ENCODE measurements around the gene OR52K2. TPM values are rescaled to one million over a fixed set of nuclear protein-coding genes. Genes with fewer than 3 reads are reported as not detected.
"Not testable (repeated sequence)": the region's sequence is repeated elsewhere in the genome, so short reads cannot be mapped to it uniquely, and the experiment has no call there.

Gene OR52K2
- total RNA-seq, 1 donor from 2014 or later, result not detected

DNA sequence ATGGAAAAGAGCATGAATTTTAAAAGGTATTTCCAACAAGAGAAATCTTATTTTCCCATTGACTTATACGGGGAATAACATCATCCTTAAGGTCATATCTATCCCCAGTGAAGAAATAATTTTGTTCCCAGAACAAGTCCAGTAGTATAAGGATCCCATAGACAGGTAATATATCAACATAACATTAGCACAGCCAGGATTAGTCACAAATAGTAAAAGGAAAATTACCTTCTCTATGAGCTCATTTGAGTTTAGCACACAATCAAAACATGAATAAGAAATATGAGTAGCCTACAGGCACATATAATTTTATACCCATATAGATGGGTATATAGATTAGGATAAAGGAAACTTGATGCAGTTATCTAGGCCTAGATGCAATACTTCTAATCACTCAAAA, 30.5 kb downstream of the OR52K2 start:
- DNase-seq (ENCODE audit: low spot score) (no peak), ATAC-seq (no peak)

DNA sequence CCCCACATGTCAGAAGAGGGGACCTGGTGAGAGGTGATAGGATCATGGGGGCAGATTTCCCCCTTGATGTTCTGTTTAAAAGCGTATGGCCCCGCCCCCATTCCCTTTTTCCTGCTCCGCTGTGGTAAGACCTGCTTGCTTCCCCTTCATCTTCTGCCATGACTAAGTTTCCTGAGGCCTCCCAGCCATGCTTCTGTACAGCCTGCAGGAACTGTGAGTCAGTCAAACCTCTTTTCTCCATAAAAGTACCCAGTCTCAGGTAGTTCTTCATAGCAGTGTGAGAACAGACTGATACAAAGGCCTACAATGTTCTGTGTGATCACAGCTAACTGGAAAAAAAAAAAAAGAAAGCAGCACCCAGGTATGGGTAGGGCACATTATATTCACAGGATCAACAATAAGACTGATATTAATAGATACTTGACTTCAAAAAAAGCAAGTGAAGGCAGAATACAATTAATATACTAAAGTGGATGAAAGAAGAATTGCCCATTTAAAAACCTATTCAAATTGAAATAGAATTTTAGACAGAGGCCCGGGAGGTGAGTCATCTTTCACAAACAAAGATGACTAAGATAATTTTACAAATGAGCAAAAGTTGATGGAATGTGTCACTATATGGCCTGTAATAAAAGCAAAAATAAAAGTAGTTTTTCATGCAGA, 31.6 kb downstream of the OR52K2 start:
- ATAC-seq, result no peak
- no peak for DNase-seq (ENCODE audit: low spot score)

DNA sequence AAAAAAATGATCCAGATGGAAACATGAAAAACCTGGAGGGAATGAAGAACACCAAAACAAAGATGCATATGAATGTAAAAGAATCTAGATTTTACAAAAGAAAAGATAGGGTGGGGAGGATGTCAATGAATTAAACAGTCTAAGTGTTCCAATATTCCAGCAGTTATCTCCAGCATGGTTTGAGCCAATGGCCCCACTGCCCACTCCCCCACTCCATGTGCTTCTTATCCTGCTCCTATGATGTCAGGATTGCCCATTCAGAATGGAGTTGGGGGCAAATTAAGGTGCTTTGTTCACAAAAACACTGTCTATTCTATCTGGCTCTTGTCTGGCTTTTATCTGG, 32.1 kb downstream of the OR52K2 start:
- DNase-seq (ENCODE audit: low spot score) (no peak), ATAC-seq (no peak)

DNA sequence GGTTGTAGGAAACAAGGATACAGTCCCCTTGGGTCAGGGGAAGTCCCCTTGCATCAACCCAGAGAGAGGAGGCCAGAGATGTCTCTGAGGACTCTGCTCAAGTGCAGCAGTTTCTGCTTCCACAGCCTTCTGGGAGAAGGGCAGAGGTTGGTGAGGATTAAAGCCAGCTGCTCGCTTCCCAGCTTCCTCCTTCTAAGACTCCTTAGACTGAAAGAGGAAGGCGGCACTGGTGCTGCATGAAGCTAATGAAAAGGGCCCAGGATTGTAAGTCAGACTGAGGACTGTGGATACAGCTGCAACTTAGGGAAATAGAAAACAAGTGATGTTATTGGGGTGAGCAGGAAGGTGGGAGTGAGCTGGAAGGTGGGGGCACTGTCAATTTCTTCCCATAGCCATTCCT, 33.4 kb downstream of the OR52K2 start, which contains the start of gene OR52K1:
OR52K1 (plus strand) TSS at position 202 of the 400 bp plus-strand sequence. CDS start 6,255 bp downstream, outside the sequence.
- DNase-seq (ENCODE audit: low spot score), result no peak
- ATAC-seq, result peak; percentile 26

DNA sequence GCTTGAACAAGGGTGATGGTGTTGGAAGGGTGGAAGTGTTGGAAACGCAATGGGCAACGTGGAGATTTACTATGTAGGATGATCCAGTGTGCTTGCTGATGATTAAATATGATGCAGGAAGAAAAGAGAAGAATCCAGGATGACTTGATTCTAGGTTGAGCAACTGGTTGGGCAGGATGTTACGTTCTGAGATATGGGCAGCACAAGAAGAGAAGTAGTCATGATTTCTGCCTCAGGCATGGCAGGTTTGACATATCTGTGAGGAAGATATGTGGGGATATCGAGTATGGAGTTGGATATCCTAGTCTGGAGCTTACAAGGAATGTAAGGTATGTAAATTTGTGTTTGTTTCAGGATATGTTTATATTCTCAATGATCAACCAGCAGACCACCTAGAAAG, 35.2 kb downstream of the OR52K2 start:
- ATAC-seq (no peak), DNase-seq (ENCODE audit: low spot score) (no peak)

DNA sequence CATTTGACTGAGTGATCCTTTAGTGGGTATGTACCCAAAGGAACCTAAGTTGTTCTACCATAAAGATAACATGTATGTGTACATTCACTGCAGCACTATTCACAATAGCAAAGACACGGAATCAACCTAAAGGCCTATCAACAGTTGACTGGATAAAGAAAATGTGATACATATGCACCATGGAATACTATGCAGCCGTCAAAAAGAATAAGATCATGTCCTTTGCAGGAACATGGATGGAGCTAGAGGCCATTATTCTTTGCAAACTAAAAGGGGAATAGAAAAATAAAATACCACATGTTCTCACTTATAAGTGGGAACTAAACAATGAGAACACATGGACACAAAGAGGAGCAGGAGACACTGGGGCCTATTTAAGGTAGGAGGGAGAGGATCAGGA, 42.3 kb downstream of the OR52K2 start:
- DNase-seq (ENCODE audit: low spot score); ATAC-seq: not testable (repeated sequence)

DNA sequence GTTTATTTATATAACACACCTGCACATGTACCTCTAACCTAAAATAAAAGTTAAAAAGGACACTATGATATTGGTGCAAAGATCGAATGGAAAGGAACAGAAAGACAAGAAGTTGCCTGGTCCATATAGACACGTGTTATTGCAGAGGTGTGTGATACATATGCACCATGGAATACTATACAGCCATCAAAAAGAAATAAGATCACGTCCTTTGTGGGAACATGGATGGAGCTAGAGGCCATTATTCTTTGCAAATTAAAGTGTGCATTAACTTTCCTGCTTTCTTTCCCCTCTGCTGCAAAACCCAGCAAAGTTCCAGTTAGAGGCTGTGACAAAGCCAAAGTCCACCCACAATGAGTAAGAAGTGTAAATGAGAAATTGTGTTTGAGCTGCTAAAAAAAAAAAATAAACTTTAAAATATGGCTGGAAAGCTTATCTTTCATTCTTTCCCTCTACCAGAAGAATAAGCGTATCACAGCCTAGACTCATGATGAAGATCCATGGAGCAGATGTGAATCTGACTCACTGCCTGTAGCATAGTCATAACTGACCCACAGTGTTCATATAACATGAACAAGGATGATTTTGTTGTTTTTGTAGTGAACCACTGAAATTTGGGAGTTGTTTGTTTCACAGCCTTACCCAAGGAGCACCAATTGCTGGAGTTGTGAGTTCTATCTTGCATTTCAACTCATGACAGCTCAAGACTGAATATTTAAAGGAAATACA, 42.9 kb downstream of the OR52K2 start:
- DNase-seq (ENCODE audit: low spot score), result no peak
- no peak for ATAC-seq

DNA sequence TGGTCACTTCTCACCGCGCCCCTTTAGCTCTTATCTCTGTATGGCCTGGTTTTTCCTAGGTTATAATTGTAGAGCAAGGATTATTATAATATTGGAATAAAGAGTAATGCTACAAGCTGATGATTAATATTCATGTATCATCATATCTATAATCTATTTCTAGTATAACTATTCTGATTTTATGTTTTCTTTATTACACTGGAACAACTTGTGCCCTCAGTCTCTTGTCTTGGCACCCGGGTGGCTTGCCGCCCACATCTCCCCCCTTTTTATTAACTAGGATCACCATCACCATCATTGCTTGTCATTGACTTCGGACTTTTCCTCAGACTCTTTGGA, 44.4 kb downstream of the OR52K2 start:
- no peak for DNase-seq (ENCODE audit: low spot score)
- no peak for ATAC-seq

DNA sequence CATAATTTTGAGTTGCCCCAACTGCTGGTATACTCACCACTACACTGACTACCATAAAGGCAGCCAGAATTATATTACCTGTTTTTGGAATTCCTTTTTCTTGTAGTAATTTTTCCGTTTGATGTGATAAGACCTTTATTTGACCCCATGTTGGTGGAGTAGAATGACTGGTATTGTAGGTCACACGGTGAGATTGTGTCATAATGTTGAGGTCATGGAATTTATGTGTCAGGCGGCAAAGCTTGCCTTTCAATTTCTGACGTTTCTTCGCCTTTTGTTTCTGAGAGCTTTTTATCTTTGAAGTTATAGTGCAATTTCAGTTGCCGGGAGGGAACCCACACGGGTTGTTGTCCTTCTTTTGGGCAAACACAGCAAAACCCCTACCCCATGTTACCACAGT, 46.4 kb downstream of the OR52K2 start:
- ATAC-seq, result no peak
- no peak for DNase-seq (ENCODE audit: low spot score)

DNA sequence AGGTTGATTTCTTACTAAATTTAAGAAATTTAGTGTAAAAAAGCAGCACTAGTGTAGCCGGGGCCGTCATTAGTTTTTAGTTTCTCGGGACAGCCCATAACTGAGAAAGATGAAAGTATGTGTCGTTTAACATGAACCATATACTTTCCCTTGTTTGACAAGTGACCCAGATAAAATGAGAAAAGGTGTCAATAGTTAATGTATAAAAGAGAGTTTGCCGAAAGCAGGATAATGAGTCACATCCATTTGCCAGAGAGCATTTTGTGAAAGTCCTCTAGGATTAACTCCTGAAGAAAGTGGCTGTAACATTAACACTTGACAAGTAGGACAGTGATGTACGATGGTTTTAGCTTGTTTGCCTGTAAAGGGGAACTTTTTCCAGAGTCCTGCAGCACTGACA, 46.9 kb downstream of the OR52K2 start:
- ATAC-seq (no peak), DNase-seq (ENCODE audit: low spot score) (no peak)

DNA sequence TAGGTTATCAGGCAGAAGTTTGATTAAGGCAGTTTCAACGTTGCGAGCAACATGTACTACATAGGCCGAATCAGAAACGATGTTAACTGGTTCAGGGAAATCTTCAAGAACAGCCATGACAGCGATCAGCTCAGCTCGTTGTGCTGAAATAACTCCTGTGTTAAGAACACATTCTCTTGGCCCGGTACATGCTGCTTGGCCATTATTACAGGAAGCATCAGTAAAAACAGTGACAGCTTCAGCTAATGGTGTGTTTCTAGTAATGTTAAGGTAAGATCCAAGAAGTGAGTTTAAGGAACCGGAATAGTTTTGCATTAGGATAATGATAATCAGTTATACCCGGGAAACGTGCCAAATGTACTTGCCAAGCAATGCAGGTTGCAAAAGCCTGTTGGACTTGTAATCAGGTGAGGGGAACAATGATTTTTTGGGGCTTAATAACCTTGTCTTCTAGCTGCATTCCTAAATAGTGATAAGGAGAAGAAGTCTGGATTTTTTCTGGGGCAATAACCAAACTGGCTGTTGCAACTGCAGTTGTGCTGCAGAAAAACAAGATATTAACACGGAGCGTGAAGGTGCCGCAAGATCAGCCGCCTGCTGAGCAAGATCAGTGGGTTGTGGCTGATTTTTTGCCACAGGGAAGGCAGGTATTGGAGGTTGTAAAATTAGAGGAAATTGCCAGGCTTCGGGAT, 47.6 kb downstream of the OR52K2 start:
- ATAC-seq, result peak; percentile 16
- DNase-seq (ENCODE audit: low spot score), result no peak

Other genes starting within 250 kb of the OR52K2 start
- gene OR52B4, start 80.9 kb upstream of the OR52K2 start, total RNA-seq, result not detected
- 7.3 TPM for gene TRIM21, start 55.6 kb upstream of the OR52K2 start, total RNA-seq
- not detected for gene OR52K1, start 33.4 kb downstream of the OR52K2 start, total RNA-seq
- not detected for gene OR52M1, start 95.9 kb downstream of the OR52K2 start, total RNA-seq
- gene OR52I2, start 132.4 kb downstream of the OR52K2 start, total RNA-seq, result not detected
- not detected for gene OR52I1, start 144.7 kb downstream of the OR52K2 start, total RNA-seq
- gene TRIM68, start 158.9 kb downstream of the OR52K2 start, total RNA-seq, result 4.5 TPM
- not detected for gene OR51D1, start 188.2 kb downstream of the OR52K2 start, total RNA-seq
- gene OR51E1, start 194.7 kb downstream of the OR52K2 start, total RNA-seq, result not detected
- gene OR51E2, start 248.6 kb downstream of the OR52K2 start, total RNA-seq, result not detected